CD4-positive, alpha-beta T cell treated with Interleukin-4 for 1 hour (primary cell): ENCODE data around the gene FAM209A.
"Not testable (repeated sequence)": the region's sequence is repeated elsewhere in the genome, so short reads cannot be mapped to it uniquely, and the experiment has no call there.

ENCODE experiments used
- DNase-seq, 2 donors: peaks; one replicate each; pipeline ENCODE4 v3.0.0-alpha.2; 2020 to 2022

The FAM209A gene

GRCh38 chr20:56524444-56524843 is at the start of gene FAM209A:
FAM209A (plus strand) TSS chr20:56524744; CDS start chr20:56524809, 65 bp downstream.
- not testable (repeated sequence) for DNase-seq

GRCh38 chr20:56483970-56484369 is 40.6 kb upstream of the FAM209A start:
- peak; percentile 19 to 48 for DNase-seq

GRCh38 chr20:56487216-56487615 is 37.3 kb upstream of the FAM209A start:
- DNase-seq = peak in 1 of 2 donors; percentile 30

- no peak for DNase-seq
Observed at GRCh38 chr20:56488566-56488965, 36.0 kb upstream of the FAM209A start.

- no peak for DNase-seq
Observed at GRCh38 chr20:56501116-56501515, 23.4 kb upstream of the FAM209A start.

GRCh38 chr20:56503916-56504315 is 20.6 kb upstream of the FAM209A start:
- no peak for DNase-seq

GRCh38 chr20:56504373-56505005 is 20.1 kb upstream of the FAM209A start:
- peak in 1 of 2 donors; percentile 18 for DNase-seq

- no peak for DNase-seq
Observed at GRCh38 chr20:56506103-56506502, 18.4 kb upstream of the FAM209A start.

GRCh38 chr20:56511926-56512325 is 12.6 kb upstream of the FAM209A start:
- no peak for DNase-seq

GRCh38 chr20:56513161-56514150 is 11.1 kb upstream of the FAM209A start:
- no peak for DNase-seq

- no peak for DNase-seq
Observed at GRCh38 chr20:56516631-56517030, 7.9 kb upstream of the FAM209A start.

- no peak for DNase-seq
Observed at GRCh38 chr20:56517211-56517610, 7.3 kb upstream of the FAM209A start.

- DNase-seq = no peak
Observed at GRCh38 chr20:56517641-56518040, 6.9 kb upstream of the FAM209A start.

GRCh38 chr20:56518126-56518525 is 6.4 kb upstream of the FAM209A start:
- no peak for DNase-seq

GRCh38 chr20:56518721-56519398 is 5.7 kb upstream of the FAM209A start:
- no peak for DNase-seq

GRCh38 chr20:56519551-56519950 is 5.0 kb upstream of the FAM209A start:
- DNase-seq = no peak

- no peak for DNase-seq
Observed at GRCh38 chr20:56520180-56520579, 4.4 kb upstream of the FAM209A start.

GRCh38 chr20:56520746-56521354 is 3.7 kb upstream of the FAM209A start:
- not testable (repeated sequence) for DNase-seq

GRCh38 chr20:56522311-56522710 is 2.2 kb upstream of the FAM209A start:
- no peak for DNase-seq

- DNase-seq = no peak
Observed at GRCh38 chr20:56527521-56527920, 3.0 kb downstream of the FAM209A start.

GRCh38 chr20:56532946-56533345 is 8.4 kb downstream of the FAM209A start, which contains the start of gene FAM209B:
FAM209B (plus strand) TSS chr20:56533246; CDS start chr20:56533342, 96 bp downstream.
- not testable (repeated sequence) for DNase-seq

- no peak for DNase-seq
Observed at GRCh38 chr20:56537997-56538396, 13.5 kb downstream of the FAM209A start.

- DNase-seq = no peak
Observed at GRCh38 chr20:56540415-56540814, 15.9 kb downstream of the FAM209A start.
